Hypothalamus (tissue), 51 donors: ENCODE results near the gene KAZN.

ENCODE experiments used
- DNase-seq, 51 donors: peaks; one replicate each; lab custom pipeline; 2025; lab: John Stamatoyannopoulos, UW

The KAZN gene

GRCh38 chr1:15011160-15011559, 412.7 kb downstream of the KAZN start:
- DNase-seq: no peak

GRCh38 chr1:15011661-15012060, 413.2 kb downstream of the KAZN start:
- no peak for DNase-seq

GRCh38 chr1:15012822-15013221, 414.3 kb downstream of the KAZN start:
- no peak for DNase-seq

- DNase-seq: no peak
Measured at GRCh38 chr1:15013767-15014166, 415.3 kb downstream of the KAZN start.

GRCh38 chr1:15014516-15014915, 416.0 kb downstream of the KAZN start:
- no peak for DNase-seq

- no peak for DNase-seq
Measured at GRCh38 chr1:15016001-15016400, 417.5 kb downstream of the KAZN start.

GRCh38 chr1:15016526-15016925, 418.0 kb downstream of the KAZN start:
- DNase-seq: no peak

GRCh38 chr1:15017120-15017519, 418.6 kb downstream of the KAZN start:
- no peak for DNase-seq

GRCh38 chr1:15018767-15019166, 420.3 kb downstream of the KAZN start:
- DNase-seq: no peak

- no peak for DNase-seq
Measured at GRCh38 chr1:15020943-15021745, 422.7 kb downstream of the KAZN start.

- no peak for DNase-seq
Measured at GRCh38 chr1:15022048-15022447, 423.6 kb downstream of the KAZN start.

GRCh38 chr1:15023205-15023604, 424.7 kb downstream of the KAZN start:
- DNase-seq: no peak

- no peak for DNase-seq
Measured at GRCh38 chr1:15023976-15024375, 425.5 kb downstream of the KAZN start.

GRCh38 chr1:15026117-15026489, 427.6 kb downstream of the KAZN start:
- DNase-seq: no peak

GRCh38 chr1:15027515-15027986, 429.1 kb downstream of the KAZN start:
- DNase-seq: peak in 47 of 51 donors; percentile 10 to 79 (median 49)

GRCh38 chr1:15028102-15028501, 429.6 kb downstream of the KAZN start:
- peak in 45 of 51 donors; percentile 5 to 79 (median 53) for DNase-seq

- no peak for DNase-seq
Measured at GRCh38 chr1:15028616-15029015, 430.1 kb downstream of the KAZN start.

- DNase-seq: no peak
Measured at GRCh38 chr1:15029036-15029435, 430.6 kb downstream of the KAZN start.

- DNase-seq: no peak
Measured at GRCh38 chr1:15029786-15030185, 431.3 kb downstream of the KAZN start.

- DNase-seq: no peak
Measured at GRCh38 chr1:15031251-15031933, 432.9 kb downstream of the KAZN start.

- no peak for DNase-seq
Measured at GRCh38 chr1:15033264-15033663, 434.8 kb downstream of the KAZN start.

GRCh38 chr1:15034656-15035055, 436.2 kb downstream of the KAZN start:
- no peak for DNase-seq
